Mesodermal cell (in vitro differentiated cells): ENCODE measurements around the gene GLS.

Experiments used
- H3K27ac ChIP-seq: 2 replicates; pipeline ENCODE4 v1.7.0; 2013; ENCODE audit warnings: mild to moderate bottlenecking, low read depth, low read length, moderate library complexity; ENCODE audit not compliant: severe bottlenecking
- H3K36me3 ChIP-seq: 2 replicates; pipeline ENCODE4 v1.7.1; 2013; ENCODE audit warnings: mild to moderate bottlenecking, low read length, moderate library complexity; ENCODE audit not compliant: control insufficient read depth, insufficient read depth
- H3K4me1 ChIP-seq: one replicate; pipeline ENCODE4 v1.7.1; 2013; ENCODE audit warnings: mild to moderate bottlenecking, low read length; ENCODE audit not compliant: insufficient read depth, control insufficient read depth, poor library complexity, severe bottlenecking
- H3K4me3 ChIP-seq: 2 replicates; pipeline ENCODE4 v1.7.0; 2013; ENCODE audit warnings: low read length, control low read depth, mild to moderate bottlenecking; ENCODE audit not compliant: insufficient read depth, poor library complexity, severe bottlenecking; ENCODE audit errors: extremely low read depth
- H3K9me3 ChIP-seq: 2 replicates; pipeline ENCODE4 v1.7.1; 2013; ENCODE audit warnings: mild to moderate bottlenecking, low read length, moderate library complexity; ENCODE audit not compliant: control insufficient read depth
- WGBS, 2 experiments: methylation state at CpG; one replicate each; pipeline ENCODE4 v1.1.5; 2013; ENCODE audit warnings: missing lambda C conversion rate in 2 of 2; ENCODE audit not compliant: insufficient coverage in 2 of 2; 5-methylcytosine and 5-hydroxymethylcytosine counted together

GLS gene

DNA sequence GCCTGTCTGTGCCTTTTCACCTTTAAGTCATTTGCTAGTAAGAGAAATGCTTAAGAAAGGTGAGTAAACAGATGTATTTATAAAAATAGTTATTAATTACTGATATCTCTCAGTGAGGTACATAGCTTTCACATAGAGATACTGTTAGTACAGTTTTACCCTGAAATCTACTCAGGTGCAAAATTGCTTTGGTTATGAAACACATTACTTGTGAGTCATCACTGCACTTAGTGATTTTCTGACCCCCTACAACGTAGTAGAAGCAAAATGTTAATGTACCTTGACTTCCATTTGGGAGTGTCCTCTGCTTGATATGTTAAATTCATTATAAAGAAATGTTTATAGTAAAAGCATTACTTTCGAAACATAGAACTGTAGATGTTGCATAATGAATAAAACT is 6.5 kb downstream of the GLS start:
- no peak overlapping the region for H3K27ac ChIP-seq
- H3K36me3 ChIP-seq = peaks cover 33% of the 10 kb centered on the region
- H3K9me3 ChIP-seq = no peaks in the 10 kb centered on the region
- WGBS, 2 experiments = 83% methylated on average over 1 of the region's 2 CpGs; no CpG with 5 or more reads in 1 of the 2 experiments
- peaks cover 14% of the 10 kb centered on the region for H3K4me1 ChIP-seq
- no peak overlapping the region for H3K4me3 ChIP-seq

DNA sequence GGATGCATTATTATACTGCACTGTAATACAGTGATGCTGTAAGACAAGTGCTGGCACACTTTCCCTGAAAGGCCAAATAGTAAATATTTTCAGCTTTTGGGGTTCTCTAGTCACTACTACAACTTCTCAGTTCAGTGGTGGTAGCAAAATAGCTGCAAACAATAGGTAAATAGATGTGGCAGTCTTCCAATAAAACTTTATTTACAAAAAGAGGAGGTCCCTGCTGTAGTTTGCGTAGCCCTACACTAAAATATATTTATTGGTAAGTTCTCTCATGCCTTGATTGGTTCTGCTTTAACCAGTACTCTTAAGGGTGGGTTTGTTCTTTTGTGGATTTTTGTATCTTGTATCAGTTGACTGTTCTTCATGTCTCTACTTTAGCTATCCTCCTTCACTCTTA is 7.8 kb downstream of the GLS start:
- H3K27ac ChIP-seq = no peak overlapping the region
- peaks cover 14% of the 10 kb centered on the region for H3K4me1 ChIP-seq
- peaks cover 26% of the 10 kb centered on the region for H3K36me3 ChIP-seq
- no CpG with 5 or more reads among the region's 1 CpG for WGBS, 2 experiments
- H3K9me3 ChIP-seq = no peaks in the 10 kb centered on the region
- no peak overlapping the region for H3K4me3 ChIP-seq

DNA sequence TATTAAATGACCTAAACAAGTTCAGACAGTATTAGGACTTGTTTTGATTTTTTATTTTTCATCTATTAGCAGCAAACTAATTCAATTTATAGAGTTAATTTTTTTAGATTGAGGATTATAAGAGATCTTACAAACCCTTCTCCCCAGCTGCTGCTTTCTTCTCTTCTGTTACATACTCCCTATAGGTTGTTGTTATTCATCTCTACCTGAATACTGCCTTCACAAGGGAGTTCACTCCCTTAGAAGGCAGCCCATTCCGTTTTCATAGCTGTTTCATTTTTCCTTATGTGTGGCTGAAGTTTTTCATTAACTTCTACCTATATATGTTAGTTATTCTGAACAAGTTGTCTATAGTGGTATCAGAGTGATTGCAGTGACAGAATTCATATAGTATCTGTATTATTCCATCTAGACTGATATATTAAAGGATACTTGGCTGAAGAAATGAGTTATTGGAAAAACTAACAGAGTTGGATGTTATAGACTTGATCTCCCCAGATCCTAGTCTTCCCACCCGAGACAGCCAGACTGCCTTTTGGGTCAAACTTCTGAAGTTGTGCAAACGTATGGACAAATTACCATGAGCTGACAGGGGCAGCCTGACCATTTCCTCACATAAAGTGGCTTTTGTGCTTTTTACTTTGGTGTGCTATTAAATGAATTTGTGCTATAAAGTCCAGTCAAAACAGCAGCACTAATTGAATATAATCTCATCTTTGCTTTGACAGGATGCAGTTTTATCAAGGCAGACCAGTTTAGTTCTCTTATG is 8.7 kb downstream of the GLS start:
- no peak overlapping the region for H3K27ac ChIP-seq
- peaks cover 14% of the 10 kb centered on the region for H3K4me1 ChIP-seq
- WGBS, 2 experiments = 89 to 90% methylated on average over 2 of the region's 3 CpGs
- H3K9me3 ChIP-seq = no peaks in the 10 kb centered on the region
- H3K4me3 ChIP-seq = no peak overlapping the region
- peaks cover 20% of the 10 kb centered on the region for H3K36me3 ChIP-seq

DNA sequence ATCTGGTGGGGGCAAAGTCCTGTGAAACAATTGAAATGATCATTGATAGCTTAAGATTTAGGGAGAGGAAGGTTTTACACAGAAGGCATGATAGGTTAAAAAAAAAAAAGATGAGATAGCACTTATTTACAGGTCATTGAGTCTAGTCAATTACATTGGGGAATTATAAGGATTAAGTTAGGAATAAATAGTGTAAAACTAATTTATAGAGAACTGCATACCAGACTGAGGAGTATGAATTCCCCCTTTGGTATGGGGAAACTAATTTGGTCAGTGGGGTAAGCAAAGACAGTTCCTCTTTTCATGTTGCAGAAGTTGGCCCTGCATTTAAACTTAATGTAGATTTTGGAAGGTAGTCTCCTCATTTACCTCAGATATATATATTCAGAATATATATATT is 10.8 kb downstream of the GLS start:
- H3K9me3 ChIP-seq = no peaks in the 10 kb centered on the region
- no peak overlapping the region for H3K27ac ChIP-seq
- H3K4me3 ChIP-seq = no peak overlapping the region
- H3K36me3 ChIP-seq = peaks cover 22% of the 10 kb centered on the region
- peaks cover 22% of the 10 kb centered on the region for H3K4me1 ChIP-seq

- Histone ChIP-seq H3K9me3 (no peaks in the 10 kb centered on the region), H3K4me1 (peaks cover 19% of the 10 kb centered on the region), H3K36me3 (peaks cover 20% of the 10 kb centered on the region), H3K4me3 (no peak overlapping the region), H3K27ac (no peak overlapping the region)
- WGBS, 2 experiments = 100% methylated on average over 1 of the region's 1 CpG; no CpG with 5 or more reads in 1 of the 2 experiments
Measured at GRCh38 chr2:190891889-190892288, 11.3 kb downstream of the GLS start.

GRCh38 chr2:190893157-190893556 is 12.5 kb downstream of the GLS start:
- Histone ChIP-seq H3K9me3 (no peaks in the 10 kb centered on the region), H3K36me3 (peaks cover 20% of the 10 kb centered on the region), H3K4me3 (no peak overlapping the region), H3K27ac (no peak overlapping the region), H3K4me1 (peaks cover 19% of the 10 kb centered on the region)

DNA sequence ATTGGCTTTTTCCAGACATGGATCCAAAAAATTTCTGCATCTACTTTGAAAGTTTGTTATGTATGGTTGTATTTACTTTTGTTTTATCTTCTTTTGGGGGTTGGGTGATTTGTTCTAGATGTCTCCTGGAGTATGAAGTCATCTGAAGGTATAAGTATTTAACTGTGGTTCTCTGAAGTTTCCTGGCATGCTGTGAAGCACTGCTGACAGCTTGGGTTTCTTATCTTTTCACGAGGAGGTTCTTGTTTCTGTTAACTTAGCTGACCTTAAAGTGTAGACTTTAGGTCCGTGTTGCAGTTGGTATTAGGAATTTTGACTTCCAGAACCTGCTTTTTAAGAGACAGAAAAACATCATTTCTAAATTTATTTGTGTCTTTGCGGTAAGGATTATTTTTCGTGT is 15.9 kb downstream of the GLS start:
- H3K36me3 ChIP-seq = peaks cover 29% of the 10 kb centered on the region
- peaks cover 10% of the 10 kb centered on the region for H3K4me1 ChIP-seq
- no peaks in the 10 kb centered on the region for H3K9me3 ChIP-seq
- peak overlapping the region; percentile 69 for H3K27ac ChIP-seq
- no peak overlapping the region for H3K4me3 ChIP-seq
- WGBS, 2 experiments = 58% methylated on average over 2 of the region's 4 CpGs; no CpG with 5 or more reads in 1 of the 2 experiments

DNA sequence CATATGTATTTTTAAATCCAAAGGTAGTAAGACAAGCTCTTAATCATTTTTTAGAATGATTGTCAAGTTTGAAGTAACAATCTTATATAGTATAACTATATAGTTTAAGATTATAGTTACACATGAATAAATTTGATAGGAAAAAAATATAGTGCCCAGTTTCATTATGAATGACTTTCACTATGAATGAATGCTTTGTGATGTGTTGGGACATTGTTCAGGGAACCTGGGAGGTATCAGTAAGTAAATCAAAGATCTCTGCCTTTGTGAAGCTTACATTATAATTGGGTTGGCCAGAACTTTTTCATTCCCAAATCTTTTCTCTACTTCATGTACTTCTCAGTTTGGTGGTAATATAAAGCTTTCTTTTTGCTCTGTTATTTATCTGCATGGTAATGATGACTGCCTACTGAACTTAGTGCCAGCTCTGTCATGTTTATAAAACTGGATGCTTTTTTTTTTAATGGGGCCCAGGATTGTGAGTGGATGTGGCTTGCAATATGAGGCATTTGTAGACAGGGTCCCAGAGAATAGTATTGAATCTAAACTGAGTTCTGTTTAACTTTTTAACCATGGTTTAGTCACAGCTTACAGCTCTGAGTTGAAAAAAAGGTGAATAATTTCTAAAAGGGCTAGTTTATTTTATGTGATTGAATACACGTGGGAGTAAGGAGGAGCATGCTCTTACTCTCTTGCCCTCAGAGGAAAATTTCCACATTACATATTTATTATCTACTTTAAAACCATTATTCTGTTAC is 23.3 kb downstream of the GLS start:
- no peak overlapping the region for H3K4me3 ChIP-seq
- H3K36me3 ChIP-seq = peaks cover 52% of the 10 kb centered on the region
- H3K27ac ChIP-seq = no peak overlapping the region
- no peaks in the 10 kb centered on the region for H3K4me1 ChIP-seq
- no CpG with 5 or more reads among the region's 1 CpG for WGBS, 2 experiments
- no peaks in the 10 kb centered on the region for H3K9me3 ChIP-seq

- no peak overlapping the region for H3K27ac ChIP-seq
- peaks cover 53% of the 10 kb centered on the region for H3K36me3 ChIP-seq
- no peaks in the 10 kb centered on the region for H3K9me3 ChIP-seq
- 100% methylated on average over 1 of the region's 3 CpGs; no CpG with 5 or more reads in 1 of the 2 experiments for WGBS, 2 experiments
- H3K4me3 ChIP-seq = no peak overlapping the region
- no peaks in the 10 kb centered on the region for H3K4me1 ChIP-seq
Measured at GRCh38 chr2:190904640-190905261, 24.1 kb downstream of the GLS start.

DNA sequence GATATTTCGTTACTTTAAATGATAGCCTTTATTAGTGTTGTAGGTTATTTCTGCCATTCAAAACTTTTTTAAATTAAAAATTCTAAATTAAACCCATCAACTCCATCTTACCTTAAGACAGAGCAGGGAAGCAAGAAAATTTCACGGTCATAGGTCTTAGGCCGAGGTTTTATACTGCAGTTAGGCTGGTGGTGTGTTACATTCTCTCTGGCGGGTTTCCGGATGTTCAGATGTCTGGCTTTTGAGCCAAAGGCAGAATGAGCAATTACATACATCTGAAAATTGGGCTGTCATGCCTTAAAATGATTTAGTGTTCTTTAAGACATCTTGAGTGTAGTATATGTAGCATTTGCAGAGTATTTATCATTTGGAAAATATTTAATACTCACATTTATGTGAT is 27.9 kb downstream of the GLS start:
- H3K4me1 ChIP-seq = peaks cover 6% of the 10 kb centered on the region
- H3K4me3 ChIP-seq = no peak overlapping the region
- peaks cover 44% of the 10 kb centered on the region for H3K36me3 ChIP-seq
- WGBS, 2 experiments = 95 to 100% methylated on average over 3 to 4 of the region's 5 CpGs
- no peak overlapping the region for H3K27ac ChIP-seq
- no peaks in the 10 kb centered on the region for H3K9me3 ChIP-seq

- H3K27ac ChIP-seq = no peak overlapping the region
- WGBS, 2 experiments = 88 to 100% methylated on average over 1 of the region's 2 CpGs
- H3K4me1 ChIP-seq = peaks cover 6% of the 10 kb centered on the region
- no peak overlapping the region for H3K4me3 ChIP-seq
- H3K9me3 ChIP-seq = no peaks in the 10 kb centered on the region
- peaks cover 41% of the 10 kb centered on the region for H3K36me3 ChIP-seq
Measured at GRCh38 chr2:190909680-190910079, 29.1 kb downstream of the GLS start.
